Activated CD4-positive, alpha-beta T cell treated with anti-CD3 and anti-CD28 coated beads, Interleukin-2, amount 50 U/mL, for 1 hour (primary cell): ENCODE results near the gene SIAE.
A peak's percentile ranks its signal among the peaks of the same experiment; 100 is the strongest.

Source experiments
- DNase-seq: peaks from one replicate; pipeline ENCODE4 v3.0.0-alpha.2; 2020

Gene SIAE

GRCh38 chr11:124662106-124662505 lies 11.4 kb downstream of the SIAE start:
- no peak for DNase-seq

DNA sequence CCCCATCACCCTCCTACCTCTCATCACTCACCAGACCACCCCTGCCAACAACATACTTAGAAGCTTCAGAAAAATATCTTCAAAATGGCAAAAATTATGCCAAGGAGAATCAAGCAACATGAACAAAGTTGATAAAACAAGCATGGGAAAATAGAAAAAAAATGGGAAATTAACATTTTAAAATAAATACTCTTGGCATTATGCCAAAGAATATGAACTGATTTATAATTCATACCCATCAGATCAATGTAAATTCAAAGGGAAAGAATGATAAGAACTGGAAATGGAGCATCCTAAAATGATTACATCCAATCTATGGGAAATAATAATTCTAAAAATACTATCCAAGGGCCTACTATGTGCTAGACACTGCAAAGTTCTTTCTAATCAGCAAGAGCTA lies 12.0 kb downstream of the SIAE start:
- DNase-seq = no peak

DNA sequence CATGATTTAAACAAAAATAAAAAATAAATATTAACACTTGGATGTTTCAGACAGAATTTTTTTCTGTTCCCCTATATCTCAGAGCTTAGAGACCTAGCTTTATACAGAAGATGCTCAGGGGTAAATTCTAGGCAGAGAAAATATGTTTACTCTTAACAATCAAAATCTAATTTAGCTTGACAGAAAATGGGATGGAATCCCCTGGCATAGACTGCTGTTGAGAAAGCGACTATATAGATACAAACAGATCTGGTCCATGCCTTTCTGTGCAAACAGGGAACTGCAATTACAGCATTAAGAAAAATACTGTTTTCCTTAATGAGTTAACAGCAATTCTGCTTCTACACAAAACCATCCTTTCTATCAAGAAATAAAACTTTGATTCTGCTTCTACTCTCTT lies 14.6 kb downstream of the SIAE start:
- no peak for DNase-seq

DNA sequence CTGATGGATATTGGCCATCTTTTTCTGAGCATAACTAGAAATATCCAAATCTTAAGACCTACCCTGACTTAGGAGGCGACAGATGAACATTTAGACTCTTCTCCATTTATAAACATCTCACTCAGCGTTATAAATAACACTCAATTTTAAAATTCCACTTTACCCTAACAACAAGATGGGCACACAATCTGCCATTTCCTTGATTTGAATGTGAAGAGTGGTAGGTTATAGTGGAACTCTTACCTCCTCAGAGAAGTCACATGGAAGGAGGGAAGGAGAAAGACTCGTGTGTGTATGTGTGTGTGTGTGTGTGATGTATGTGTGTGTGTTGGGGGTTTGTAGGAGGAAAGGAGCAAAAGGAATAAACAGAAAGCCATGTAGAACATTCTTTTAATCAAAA lies 15.0 kb downstream of the SIAE start:
- DNase-seq = no peak

DNA sequence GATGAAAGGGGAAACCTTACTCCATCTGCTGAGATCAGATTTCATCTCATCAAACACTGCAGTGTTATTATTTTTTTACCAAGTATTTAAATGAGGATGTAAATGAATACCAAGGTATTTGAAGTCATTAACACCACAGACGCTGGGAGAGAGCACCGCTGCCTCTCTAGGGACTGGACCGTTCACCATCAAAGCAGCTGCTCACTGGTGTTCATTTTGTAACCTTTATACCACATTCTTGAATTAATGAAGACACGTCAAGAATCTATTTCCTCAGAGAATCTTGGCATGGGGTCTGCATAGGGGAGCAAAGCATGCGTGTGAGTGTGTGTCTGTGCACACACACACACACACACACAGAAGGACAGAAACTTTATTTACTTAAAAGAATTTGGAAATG lies 15.6 kb downstream of the SIAE start:
- DNase-seq = no peak

- DNase-seq = no peak
These were observed 16.5 kb downstream of the SIAE start for GRCh38 chr11:124656774-124657630.

GRCh38 chr11:124648610-124649009 lies 24.9 kb downstream of the SIAE start:
- no peak for DNase-seq

DNA sequence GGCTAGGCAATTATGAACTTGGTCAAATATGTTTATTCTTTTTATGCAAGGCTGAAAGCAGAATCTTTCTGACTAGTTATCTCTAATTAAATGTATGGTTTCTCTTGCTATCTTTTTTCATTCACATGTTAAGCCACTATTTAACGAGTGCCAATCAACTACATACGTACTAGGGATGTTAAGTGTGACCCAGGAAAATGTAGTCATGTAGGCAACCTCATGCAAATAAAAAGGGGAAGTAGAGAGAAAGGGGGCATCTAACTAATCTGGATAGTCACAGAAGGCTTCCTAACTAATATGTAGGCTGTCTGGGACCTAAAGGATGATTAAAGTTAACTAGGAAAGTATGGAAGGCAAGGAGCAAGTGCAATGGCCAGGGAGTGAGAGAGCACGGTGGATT lies 27.4 kb downstream of the SIAE start:
- no peak for DNase-seq

DNA sequence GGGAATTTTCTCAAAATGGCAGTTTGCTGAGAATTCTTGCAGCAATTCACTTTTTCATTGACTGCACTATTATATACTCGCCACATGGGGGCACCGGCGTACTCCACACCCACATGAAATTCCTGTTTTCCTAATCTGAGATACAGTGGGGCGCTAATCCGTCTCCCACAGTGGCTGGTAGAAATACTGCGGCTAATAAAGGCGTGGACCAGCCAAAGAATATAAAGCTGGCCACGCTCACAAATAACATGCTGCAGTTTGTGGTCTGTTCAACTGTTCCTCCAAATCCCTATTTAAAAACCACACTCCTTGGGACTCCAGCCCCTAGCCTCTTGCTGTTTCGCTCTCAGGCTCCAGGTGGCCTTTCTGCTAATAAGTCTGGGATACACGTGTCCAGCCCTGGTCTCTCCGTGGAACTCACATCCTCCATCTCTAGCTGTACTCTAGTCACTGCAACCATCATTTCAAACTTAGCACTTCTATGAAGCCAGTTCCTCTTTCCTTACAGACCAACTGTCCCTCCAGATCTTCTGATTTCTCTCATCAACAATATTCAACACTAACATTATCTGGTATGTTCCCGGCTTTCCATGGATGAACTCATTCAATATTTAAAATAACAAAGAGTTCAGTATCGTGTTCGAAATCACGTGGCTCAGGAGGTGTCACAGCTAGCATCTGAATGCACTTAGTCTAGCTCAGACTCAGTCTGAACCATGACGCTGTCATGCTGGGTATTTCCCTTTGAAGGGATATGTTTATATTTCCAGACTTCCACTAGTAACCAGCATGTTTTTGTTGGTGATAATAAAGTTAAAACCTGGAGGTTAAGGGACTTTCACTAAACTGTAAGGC lies 28.9 kb downstream of the SIAE start:
- peak; percentile 13 for DNase-seq

- DNase-seq = no peak
These were observed 29.7 kb downstream of the SIAE start for GRCh38 chr11:124643605-124644425.

- DNase-seq = no peak
These were observed 30.4 kb downstream of the SIAE start for GRCh38 chr11:124643042-124643604.

DNA sequence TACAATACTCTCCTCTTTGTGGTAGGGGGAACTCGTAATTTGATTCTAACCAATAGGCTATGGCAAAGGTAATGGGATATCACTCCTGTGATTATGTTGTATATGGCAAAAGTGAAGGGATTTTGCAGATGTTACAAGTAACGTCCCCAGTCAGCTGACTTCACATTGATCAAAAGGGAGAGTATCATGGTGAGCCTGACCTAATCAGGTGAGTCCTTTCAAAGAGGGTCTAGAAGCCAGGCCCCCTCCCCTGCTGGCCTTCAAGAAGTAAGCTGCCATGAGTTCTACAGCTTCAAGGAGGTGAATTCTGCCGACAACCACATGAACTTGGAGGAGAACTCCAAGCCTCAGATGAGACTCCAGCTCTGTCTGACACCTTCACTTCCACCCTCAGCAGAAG lies 30.9 kb downstream of the SIAE start:
- DNase-seq = no peak

DNA sequence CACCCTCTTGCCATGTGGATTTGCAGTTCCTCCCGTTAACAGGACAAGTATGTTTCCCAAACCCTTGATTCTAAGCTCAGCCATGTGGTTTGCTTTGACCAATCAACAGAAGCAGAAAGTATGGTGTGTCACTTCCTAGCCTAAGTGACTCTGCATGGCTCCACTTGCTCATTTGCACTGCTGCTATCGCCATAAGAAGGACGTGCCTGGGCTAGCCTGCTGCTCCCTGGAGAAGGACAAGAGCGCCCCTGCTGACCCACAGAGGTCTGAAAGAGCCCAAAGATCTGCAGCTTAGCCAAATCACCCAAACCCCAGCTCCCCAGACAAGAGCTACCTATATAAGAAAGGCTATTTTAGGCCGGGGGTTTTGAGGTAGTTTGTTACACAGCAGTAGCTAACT lies 32.9 kb downstream of the SIAE start:
- no peak for DNase-seq

GRCh38 chr11:124639186-124639585 lies 34.4 kb downstream of the SIAE start:
- DNase-seq = no peak

DNA sequence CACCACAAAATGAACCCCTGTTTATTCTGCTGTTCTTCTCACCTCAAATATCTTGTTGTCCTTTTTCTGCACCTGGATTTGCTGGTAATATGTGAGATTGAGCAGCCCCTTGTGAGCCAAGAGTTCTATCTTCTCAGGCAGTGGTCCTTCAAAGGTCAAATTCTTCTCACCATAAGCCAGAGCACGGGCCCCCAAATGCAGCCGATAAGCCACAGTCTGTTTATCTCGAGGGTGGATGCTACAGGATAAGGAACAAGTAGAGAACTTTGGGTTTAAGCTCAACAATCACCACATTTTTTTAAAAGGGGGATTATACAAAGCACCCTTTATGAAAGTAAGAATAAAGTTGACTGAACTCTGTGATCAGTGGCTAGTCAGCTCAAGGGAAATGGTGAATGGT lies 35.0 kb downstream of the SIAE start:
- DNase-seq = no peak

DNA sequence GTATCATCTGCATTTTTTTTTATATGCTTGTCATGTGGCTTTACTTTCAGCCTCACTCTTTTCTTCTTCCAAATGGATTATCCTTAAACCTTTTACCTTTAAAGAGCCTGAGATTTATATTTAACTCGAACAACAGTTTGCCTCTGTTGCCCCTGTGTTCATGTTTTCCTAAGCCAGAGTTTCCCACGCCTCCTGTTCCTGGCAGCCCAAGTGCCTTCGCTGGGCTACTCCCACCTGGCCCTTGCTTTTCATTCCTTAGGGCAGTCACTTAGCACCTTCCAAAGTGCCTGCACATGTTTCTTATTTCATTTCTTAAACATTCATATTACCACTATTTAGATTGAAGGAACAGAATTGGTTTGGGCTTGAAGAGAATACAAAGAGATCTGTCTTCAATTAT lies 37.6 kb downstream of the SIAE start:
- DNase-seq = no peak

- no peak for DNase-seq
These were observed 40.2 kb downstream of the SIAE start for GRCh38 chr11:124633355-124633754.

DNA sequence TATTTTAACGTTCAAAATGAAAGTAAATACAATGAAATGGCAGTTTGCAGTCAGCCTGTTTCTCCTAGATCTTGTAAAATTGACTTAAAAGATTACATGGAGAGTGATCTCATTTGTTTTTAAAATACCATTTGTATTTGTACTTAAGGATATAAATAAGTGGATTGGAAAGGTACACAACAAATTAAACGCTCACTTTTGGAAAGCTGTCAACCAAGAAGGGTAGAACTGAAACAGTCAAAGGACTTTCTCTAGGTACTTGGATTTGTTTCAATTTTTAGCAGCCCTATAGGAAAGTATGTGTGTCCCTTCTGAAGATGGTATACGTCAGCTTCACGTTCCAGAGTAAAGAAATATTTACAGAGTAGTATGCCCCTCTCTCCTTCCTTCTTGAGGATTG lies 43.6 kb downstream of the SIAE start:
- DNase-seq = no peak

DNA sequence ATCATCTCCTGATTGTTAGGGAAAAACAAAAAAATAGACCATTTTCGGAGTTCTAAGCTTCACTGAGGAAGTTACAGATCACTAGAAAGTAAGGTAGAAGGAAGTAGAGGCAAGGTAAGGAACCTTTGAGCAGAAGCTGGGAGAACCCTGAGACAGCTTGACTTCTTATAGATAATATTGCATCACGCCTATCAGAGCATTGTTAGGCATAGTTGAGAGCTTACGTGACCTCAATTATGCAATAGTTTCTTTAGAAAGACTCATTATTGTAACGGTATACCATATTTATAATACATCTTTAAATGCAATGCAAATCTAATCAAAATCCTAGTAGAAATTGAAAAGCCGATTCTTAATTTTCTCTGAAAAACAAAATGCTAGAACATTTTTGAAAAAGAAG lies 46.0 kb downstream of the SIAE start:
- no peak for DNase-seq

DNA sequence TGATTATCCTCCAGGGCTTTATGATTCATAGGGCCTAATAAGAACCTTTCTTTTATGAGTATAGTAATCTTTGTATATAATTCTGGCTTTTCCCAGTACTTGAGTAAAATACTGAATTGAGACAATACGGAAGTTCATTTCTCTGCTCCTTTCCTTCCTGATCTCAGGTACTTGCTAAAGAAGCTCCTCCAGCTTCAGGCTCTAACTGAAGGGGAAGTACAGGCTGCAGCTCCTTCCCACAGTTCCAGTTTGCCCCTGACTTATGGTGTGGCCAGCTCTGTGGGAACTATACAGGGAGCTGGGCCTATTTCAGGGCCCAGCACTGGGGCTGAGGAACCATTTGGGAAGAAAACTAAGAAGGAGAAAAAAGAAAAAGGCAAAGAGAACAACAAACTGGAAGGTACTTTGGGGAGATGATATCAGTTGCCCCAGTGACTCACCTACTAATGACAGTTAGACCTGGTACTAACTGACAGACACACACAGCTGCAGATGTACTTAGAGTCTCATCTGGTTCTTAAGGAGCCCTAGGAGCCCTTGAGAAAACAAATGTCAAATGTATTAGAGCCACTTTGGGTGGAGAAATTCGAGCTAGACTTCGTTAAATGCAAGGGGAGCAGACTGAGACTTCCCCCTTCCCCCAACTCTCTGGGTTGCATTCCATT lies 47.9 kb downstream of the SIAE start:
- no peak for DNase-seq

DNA sequence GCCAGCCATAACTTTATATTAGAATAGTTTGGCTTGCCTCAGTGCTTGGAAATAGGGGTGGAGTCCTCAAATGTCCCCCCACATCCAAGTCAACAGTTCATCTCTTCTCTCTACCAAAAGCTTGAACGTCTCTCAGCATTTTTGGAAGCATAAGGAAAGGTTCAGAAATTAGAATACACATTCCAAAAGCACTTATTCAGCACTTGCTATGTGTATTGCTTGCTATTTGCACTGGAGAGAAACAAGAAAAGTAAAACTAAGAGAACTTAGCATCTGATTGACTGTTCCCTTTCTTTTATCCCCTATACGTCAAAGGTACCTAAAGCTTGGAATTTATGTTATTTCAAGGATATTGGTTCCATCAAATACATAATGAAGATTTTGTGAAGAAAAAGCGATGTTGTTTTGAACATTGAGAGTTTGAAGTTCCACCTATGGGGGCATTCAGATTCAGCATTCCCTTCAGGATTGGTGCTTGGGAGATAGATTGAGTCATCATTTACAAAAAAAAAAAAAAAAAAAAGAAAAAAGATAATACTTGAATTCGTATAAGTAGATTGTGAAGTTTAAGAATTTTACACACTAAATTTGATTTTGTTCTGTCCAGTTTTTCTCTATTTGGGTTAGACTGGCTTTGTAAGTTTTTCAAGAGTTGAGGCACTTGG lies 49.5 kb downstream of the SIAE start:
- no peak for DNase-seq
